Colonic mucosa (tissue), 4 donors: ENCODE measurements around the gene METTL1. TPM values are rescaled to one million over a fixed set of nuclear protein-coding genes. Genes with fewer than 3 reads are reported as not detected.
"Not testable (repeated sequence)": the region's sequence is repeated elsewhere in the genome, so short reads cannot be mapped to it uniquely, and the experiment has no call there.

ENCODE experiments used
- DNase-seq: peaks from one replicate; pipeline ENCODE4 v3.0.0-alpha.2; 2020
- H3K27ac ChIP-seq: fragments of 200-600 bp; one replicate; pipeline ENCODE4 v1.8.0; 2021
- H3K27me3 ChIP-seq: fragments of 200-600 bp; one replicate; pipeline ENCODE4 v1.8.0; 2021
- H3K36me3 ChIP-seq: fragments of 200-600 bp; one replicate; pipeline ENCODE4 v1.8.0; 2021
- H3K4me1 ChIP-seq: fragments of 200-600 bp; one replicate; pipeline ENCODE4 v1.8.0; 2021; ENCODE audit warnings: mild to moderate bottlenecking
- H3K4me3 ChIP-seq: fragments of 200-600 bp; one replicate; pipeline ENCODE4 v1.8.0; 2021
- H3K9ac ChIP-seq, 2 donors: one replicate each; pipeline ENCODE4 v1.7.0; 2013; ENCODE audit warnings: control low read depth in 2 of 2, low read depth in 2 of 2, low read length in 2 of 2
- H3K9me3 ChIP-seq: fragments of 200-600 bp; one replicate; pipeline ENCODE4 v1.8.0; 2021
- CTCF ChIP-seq: fragments of 200-600 bp; IDR thresholded peaks from one replicate; pipeline ENCODE4 v1.8.0; 2022; ENCODE audit warnings: antibody characterized with exemption, mild to moderate bottlenecking
- intact Hi-C: fragments of 100-400 bp; cut with DNase I; formaldehyde crosslinking; loops from one replicate; pipeline ENCODE4 v1.14.1; 2022
- total RNA-seq, 2 donors: library from RNA; stranded (reverse); fragmentation: NEBNext Ultra II Directional in 1 of 2; extraction: Animal tissue kit (Norgen Biotek cat#: 25700) in 1 of 2; gene quantifications; one replicate each; pipeline ENCODE4 v1.2.1, GENCODE V29; 2021
- donor health status: healthy.
- donor health status: DM: no; HTN: no; CAD: no.
- donor health status: DM: no; HTN: no; CAD: no.

METTL1 gene
- total RNA-seq, 2 donors from 2014 or later = 7.1 to 18.9 TPM

- H3K27ac ChIP-seq = no peak overlapping the region
- no peak for DNase-seq
- no peak overlapping the region for H3K9ac ChIP-seq
- H3K4me3 ChIP-seq = no peak overlapping the region
- no peaks in the 10 kb centered on the region for H3K4me1 ChIP-seq
- H3K27me3 ChIP-seq = peaks cover 6% of the 10 kb centered on the region
- peaks cover 5% of the 10 kb centered on the region for H3K36me3 ChIP-seq
- TF ChIP-seq CTCF = no peak
- intact Hi-C loops = no loop called here
- H3K9me3 ChIP-seq = no peaks in the 10 kb centered on the region
Measured at GRCh38 chr12:57722716-57723629, 48.9 kb downstream of the METTL1 start.

GRCh38 chr12:57721846-57722608 is 49.9 kb downstream of the METTL1 start:
- H3K27me3 ChIP-seq, H3K9me3 ChIP-seq, DNase-seq, H3K4me1 ChIP-seq, H3K9ac ChIP-seq, H3K27ac ChIP-seq, intact Hi-C loops, H3K36me3 ChIP-seq, H3K4me3 ChIP-seq: not testable (repeated sequence)

- no peak overlapping the region for H3K27ac ChIP-seq
- no peaks in the 10 kb centered on the region for H3K9me3 ChIP-seq
- no peak for TF ChIP-seq CTCF
- peaks cover 5% of the 10 kb centered on the region for H3K36me3 ChIP-seq
- no peak overlapping the region for H3K9ac ChIP-seq
- DNase-seq = no peak
- intact Hi-C loops = no loop called here
- H3K27me3 ChIP-seq = no peaks in the 10 kb centered on the region
- H3K4me1 ChIP-seq = no peaks in the 10 kb centered on the region
- H3K4me3 ChIP-seq = no peak overlapping the region
Measured at GRCh38 chr12:57720606-57721595, 51.0 kb downstream of the METTL1 start.

- H3K9me3 ChIP-seq = no peaks in the 10 kb centered on the region
- H3K27me3 ChIP-seq = no peaks in the 10 kb centered on the region
- H3K4me1 ChIP-seq = no peaks in the 10 kb centered on the region
- peaks cover 6% of the 10 kb centered on the region for H3K36me3 ChIP-seq
- TF ChIP-seq CTCF = no peak
- intact Hi-C loops = no loop called here
- H3K9ac ChIP-seq = no peak overlapping the region
- no peak overlapping the region for H3K27ac ChIP-seq
- no peak overlapping the region for H3K4me3 ChIP-seq
- no peak for DNase-seq
Measured at GRCh38 chr12:57719777-57720605, 51.9 kb downstream of the METTL1 start.
